ENCODE measurements around the gene HSD17B7.

DNA sequence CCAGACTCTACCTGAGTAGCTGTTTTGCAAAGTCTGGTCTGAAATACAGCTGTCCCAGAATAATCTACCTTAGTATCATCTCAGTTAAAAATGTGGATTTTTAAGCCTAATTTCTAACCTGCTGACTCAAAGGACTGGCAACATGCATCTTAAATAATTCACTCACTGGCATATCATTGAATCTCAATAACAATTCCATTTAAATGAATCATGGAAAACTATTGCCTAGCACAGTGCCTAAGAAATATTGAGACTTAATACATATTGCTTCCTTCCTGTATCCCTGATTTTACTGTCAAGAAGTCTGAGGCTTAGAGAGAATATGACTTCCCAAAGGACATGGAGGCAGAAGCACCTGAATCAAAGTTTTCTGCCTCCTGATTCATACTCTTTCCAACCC lies 67.3 kb downstream of the HSD17B7 start:
- TF ChIP-seq GATA2 (IDR thresholded peaks at IDR 0.05; ENCODE audit: low read depth, low read length) (no peak), GATA3 (IDR thresholded peaks at IDR 0.05; ENCODE audit: low read depth, low read length) (no peak)
